Stimulated activated CD4-positive, alpha-beta T cell treated with anti-CD3 and anti-CD28 coated beads, Interleukin-4, amount 100 ng/mL, for 4 hours (primary cell): ENCODE data around the gene PIP4K2C.

ENCODE experiments used
- DNase-seq, 2 experiments: peaks; one replicate each; pipeline ENCODE4 v3.0.0-alpha.2; 2020

PIP4K2C gene

DNA sequence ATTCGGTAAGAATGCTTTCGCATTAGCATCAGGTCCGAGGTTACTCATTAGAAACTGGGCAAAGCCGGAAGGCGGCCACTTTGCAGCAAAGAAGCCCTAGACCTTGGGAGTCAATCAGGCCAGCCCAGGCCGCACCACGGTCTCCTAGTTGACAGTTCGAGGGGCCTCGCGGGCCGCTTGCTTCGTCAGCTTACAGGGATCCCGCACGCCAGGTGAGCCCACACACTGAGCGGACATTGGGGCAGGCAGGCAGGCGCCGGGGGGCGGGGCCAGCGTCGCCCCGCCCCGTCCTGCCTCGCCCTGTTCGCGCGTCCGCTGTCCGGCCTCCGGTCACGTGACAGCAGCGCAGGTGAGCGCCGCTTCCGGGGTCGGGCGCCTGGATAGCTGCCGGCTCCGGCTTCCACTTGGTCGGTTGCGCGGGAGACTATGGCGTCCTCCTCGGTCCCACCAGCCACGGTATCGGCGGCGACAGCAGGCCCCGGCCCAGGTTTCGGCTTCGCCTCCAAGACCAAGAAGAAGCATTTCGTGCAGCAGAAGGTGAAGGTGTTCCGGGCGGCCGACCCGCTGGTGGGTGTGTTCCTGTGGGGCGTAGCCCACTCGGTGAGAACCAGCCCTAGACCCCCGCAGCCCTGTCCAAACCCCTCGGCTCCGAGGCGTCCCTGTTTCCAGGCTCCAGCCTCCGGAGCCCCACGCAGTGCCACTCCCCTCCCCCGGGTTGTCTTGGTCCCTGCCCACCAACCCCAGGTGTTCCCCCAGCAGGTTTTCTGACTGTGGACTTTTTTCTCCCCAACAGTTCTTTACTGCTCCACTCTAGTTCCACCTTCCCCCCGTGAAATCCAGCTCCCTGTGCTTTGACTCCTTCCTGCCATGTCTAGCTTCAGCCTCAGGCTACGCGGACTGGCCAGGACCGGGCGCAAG, at the start of gene PIP4K2C:
Gene PIP4K2C, plus strand, starts transcription at position 329 of the 918 bp plus-strand sequence. Its CDS starts 98 bp downstream, at position 427.
- peak; percentile 72 to 74 for DNase-seq

DNA sequence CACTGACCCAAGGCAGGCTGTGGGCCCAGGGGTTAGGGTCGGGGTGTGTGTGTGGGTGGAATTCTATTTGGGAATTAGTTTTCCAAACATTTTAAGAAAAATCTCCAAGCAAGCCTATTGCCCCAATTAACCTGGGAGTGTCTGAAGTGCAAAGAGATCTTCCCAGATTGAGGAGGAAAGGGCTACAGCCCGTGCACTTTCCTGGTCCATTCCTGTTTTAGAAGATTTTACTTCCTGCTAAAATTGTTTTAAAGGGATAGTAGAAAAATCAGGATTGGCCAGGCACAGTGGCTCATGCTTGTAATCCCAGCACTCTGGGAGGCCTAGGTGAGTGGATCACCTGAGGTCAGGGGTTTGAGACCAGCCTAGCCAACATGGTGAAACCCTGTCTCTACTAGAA, 49.3 kb upstream of the PIP4K2C start:
- no peak for DNase-seq

GRCh38 chr12:57543581-57543980, 47.4 kb upstream of the PIP4K2C start:
- no peak for DNase-seq

- no peak for DNase-seq
Measured at GRCh38 chr12:57545809-57546437, 45.1 kb upstream of the PIP4K2C start.

- DNase-seq: peak; percentile 84 to 94
Measured at GRCh38 chr12:57546438-57547287, 44.3 kb upstream of the PIP4K2C start, which contains the start of gene DCTN2. DCTN2 (minus strand) TSS chr12:57547192; CDS start chr12:57547063, 129 bp downstream.

GRCh38 chr12:57547288-57548012, 43.5 kb upstream of the PIP4K2C start:
- no peak for DNase-seq

- no peak for DNase-seq
Measured at GRCh38 chr12:57548013-57548315, 43.0 kb upstream of the PIP4K2C start.

DNA sequence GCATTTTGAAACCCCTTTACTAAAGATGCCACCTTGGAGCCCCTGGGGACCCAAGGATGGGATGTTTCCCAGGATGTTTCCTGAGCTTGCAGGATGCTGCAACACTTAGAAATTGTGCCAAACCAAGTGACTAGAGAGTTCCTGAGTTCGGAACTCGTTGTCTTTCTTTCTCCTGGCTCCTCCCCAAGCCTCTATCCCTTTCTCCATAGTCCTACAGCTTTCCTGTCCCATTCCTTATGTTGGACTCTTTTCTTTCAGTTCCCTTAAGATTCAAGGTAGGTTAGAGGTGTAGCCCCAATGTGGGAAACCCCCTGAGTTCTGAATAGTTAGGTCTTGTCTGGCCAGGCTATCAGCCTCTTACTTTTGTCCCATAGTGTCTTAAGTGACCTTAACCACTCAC, 42.5 kb upstream of the PIP4K2C start:
- no peak for DNase-seq

DNA sequence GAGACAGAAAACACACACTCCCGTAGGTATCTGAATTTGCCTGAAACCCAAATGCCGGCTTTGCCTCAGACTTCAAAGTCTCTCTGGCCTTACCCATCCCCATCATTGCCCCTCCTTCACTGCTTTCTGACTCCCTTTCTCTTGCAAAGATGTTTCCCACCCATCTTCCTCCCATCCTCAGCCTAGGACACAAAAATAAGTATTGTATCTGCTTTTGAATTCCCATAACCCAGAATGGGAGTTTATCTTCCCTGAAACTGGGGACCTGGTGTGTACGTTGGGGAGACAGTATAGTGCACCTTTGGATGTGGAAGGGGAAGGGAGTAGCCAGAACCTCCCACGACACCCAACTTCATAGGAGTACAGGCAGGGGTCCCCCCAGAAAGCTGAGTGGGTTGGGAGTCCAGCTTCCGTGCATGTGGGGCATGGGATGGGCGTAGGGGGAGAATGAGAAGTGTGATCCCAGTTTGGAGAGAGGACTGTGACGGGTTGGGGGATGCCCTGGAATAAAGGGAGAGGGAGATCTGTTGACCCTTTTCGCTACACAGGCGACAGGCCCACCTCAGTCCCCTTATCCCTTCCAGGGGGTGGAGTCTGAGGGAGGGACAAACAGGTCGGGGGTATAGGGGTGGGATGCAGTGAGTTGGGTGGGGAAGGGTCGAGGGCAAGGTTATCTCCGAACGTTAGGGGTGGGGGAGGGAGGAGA, 41.6 kb upstream of the PIP4K2C start:
- DNase-seq: no peak

DNA sequence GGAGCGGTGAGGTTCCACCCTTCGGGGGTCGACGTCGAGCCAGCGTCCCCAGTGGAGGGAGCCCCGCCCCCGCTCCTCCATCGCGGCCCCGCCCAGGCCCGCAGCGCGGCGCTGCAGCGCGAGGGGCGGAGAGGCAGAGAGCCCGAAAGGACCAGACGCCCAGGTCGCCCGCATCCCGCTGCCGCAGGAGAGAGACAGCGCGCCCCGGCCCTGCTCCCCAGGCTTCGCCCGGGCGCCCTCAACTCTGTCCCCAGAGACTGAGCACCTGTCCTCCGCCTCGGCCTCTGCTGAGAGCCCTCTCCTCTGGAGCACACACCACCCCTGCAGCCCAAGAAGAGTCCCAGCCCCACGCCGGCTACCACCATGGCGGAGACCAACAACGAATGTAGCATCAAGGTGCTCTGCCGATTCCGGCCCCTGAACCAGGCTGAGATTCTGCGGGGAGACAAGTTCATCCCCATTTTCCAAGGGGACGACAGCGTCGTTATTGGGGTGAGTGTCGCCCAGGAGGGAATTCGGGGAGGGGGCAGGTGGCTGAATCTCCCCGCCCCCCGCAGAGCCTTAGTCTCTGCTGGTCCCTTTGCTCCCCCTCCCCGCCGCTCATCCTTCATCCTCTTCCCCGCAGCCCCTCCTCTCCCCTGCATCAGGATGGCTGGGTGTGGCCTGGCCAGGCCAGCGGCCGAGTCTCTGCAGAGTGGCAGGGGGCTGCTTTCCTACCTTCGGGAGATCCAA, 40.9 kb upstream of the PIP4K2C start, which contains the start of gene KIF5A:
Gene KIF5A, plus strand, starts transcription at position 136 of the 732 bp plus-strand sequence. Its CDS starts 228 bp downstream, at position 364.
- DNase-seq: peak; percentile 34 to 58

DNA sequence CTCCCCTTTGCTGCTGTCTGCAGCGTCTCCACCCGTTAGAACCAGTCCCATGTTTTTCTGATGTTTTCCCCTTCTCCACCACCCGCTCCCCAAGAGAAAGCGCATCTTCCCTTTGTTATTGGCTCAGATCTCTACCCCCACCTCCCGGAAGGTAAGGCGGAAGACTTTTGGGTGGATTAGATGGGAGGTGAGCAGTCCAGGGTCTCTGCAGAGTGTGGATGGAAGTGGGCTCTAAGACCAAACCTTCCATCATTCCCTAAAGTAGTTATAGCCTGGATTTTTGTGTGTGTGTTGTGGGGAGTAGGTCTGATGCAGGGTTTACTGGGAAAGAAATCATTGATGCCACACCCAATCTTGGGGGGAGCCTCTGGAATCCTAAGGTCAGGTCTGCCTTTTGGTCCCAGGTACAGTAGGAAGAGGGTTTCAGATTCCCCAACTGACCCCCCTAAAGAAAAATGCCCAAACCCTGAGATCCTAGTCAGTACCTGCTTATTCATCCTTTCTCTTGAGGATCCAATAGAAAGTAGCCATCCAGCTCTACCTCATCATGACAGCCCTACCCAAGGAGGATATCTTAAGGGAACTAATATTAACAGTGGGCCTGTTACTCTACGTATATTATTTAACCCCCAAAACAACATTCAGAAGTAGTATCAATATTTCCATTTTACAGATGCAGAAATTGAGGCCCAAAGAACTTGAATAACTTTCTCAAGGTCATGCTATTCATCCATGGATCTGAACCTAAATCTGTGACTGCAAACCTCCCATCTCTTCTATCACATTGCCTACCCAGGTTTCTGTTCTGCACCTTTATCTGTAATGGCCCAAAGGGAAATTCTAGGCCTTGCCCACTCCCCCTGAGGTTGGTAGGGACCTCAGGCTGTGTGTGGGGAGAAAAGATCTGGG, 40.1 kb upstream of the PIP4K2C start:
- no peak for DNase-seq

- no peak for DNase-seq
Measured at GRCh38 chr12:57551637-57552305, 39.2 kb upstream of the PIP4K2C start.

DNA sequence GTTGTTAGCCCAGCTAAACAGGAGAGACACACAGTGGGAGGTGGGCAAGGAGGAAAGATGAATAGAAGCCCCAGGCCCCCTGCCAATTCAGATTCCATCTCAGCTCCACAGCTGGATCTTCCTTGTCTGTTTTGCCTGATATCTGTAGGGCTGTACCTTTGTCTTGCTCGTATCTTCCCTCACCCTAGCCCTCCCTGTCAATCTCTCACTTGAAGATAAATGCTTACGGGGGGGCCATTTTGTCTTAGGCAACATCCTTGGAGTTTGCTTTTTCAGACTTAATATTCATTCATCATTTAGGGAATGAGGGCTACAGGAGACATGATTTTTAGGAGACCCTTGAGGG, 38.7 kb upstream of the PIP4K2C start:
- DNase-seq: no peak

DNA sequence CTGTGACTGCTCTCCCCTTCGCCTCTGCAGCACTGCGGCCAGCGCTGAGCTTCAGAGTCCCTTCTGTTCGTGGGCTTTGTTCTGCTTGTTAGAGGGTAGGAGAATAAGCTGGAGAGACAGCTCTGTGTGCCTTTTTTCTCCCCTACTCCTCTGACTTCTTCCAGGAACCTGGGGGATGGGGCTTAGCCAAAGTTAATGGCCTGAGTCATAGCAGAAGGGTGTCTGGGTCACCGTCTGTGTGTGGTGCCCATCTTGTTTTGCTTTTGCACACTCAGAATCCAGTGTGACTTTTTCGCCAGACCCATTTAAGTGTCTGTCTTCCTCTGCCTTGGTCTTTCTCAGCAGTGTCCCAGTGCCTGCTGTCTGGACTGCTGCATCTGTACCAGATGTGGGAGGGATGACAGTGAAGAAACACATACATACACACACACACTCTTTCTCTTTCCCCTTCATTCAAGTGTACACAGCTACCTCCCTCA, 38.1 kb upstream of the PIP4K2C start:
- DNase-seq: no peak

DNA sequence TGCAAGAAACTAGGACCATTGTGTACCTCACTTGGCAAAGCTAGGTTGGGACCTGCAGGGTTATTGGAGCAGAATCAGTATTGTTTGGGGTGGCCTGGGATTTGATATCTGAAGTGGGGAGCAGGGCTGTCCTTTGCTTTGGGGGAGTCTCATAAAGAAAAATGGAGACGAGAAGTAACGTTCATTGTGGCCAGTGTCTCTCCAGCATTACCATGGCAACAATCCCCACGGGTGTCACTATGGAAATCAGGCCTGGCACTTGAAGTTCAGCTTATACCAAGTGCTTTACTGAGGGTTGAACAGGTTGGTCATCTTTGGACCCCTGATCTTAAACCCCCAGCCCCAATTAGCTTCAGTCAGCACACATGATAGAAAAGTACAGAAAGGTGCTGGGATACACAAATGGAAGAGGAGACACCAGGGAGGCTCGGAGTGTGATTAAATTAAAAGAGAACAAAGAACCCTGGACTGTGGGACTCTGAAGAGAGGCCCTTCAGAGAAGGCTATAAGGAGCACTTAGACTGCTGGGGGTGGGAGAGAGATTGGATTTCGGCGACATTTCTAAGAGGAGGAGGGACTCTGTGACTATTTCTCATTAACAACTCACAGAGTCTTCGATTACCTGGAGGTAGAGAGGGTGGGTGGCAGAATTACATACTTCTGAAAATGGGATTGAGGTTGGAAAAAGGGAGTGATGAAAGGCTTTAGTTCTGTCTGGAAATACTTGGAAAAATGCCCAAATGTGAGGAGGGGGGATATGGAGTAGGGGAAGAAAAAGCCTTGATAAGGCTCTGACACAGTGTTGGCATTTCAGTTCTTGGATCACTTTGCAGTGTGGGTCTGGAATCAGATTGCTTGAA, 37.4 kb upstream of the PIP4K2C start:
- no peak for DNase-seq

- DNase-seq: no peak
Measured at GRCh38 chr12:57554453-57554852, 36.5 kb upstream of the PIP4K2C start.

GRCh38 chr12:57554897-57555296, 36.1 kb upstream of the PIP4K2C start:
- DNase-seq: no peak

- no peak for DNase-seq
Measured at GRCh38 chr12:57558864-57559263, 32.1 kb upstream of the PIP4K2C start.
